ENCODE results near the gene SRGAP2C.
A peak's percentile ranks its signal among the peaks of the same experiment; 100 is the strongest.
"Not testable (repeated sequence)": the region's sequence is repeated elsewhere in the genome, so short reads cannot be mapped to it uniquely, and the experiment has no call there.

Gene SRGAP2C

GRCh38 chr1:121283587-121284180, 98.9 kb downstream of the SRGAP2C start:
- not testable (repeated sequence) for DNase-seq

- not testable (repeated sequence) for DNase-seq
These were observed 107.8 kb downstream of the SRGAP2C start for GRCh38 chr1:121292590-121292989.

- DNase-seq = peak; percentile 3
These were observed 108.8 kb downstream of the SRGAP2C start for GRCh38 chr1:121293263-121294204.

- DNase-seq = not testable (repeated sequence)
These were observed 109.4 kb downstream of the SRGAP2C start for GRCh38 chr1:121294205-121294570.

- not testable (repeated sequence) for DNase-seq
These were observed 111.8 kb downstream of the SRGAP2C start for GRCh38 chr1:121296563-121296962.

GRCh38 chr1:121298529-121298928, 113.8 kb downstream of the SRGAP2C start:
- DNase-seq = not testable (repeated sequence)

GRCh38 chr1:121299514-121300149, 114.9 kb downstream of the SRGAP2C start:
- DNase-seq = not testable (repeated sequence)

GRCh38 chr1:121301876-121302275, 117.1 kb downstream of the SRGAP2C start:
- not testable (repeated sequence) for DNase-seq

- DNase-seq = not testable (repeated sequence)
These were observed 123.0 kb downstream of the SRGAP2C start for GRCh38 chr1:121307759-121308158.

GRCh38 chr1:121315509-121315908, 130.7 kb downstream of the SRGAP2C start:
- DNase-seq = not testable (repeated sequence)

GRCh38 chr1:121316081-121316480, 131.3 kb downstream of the SRGAP2C start:
- DNase-seq = not testable (repeated sequence)

GRCh38 chr1:121317491-121318468, 133.0 kb downstream of the SRGAP2C start:
- not testable (repeated sequence) for DNase-seq

- DNase-seq = not testable (repeated sequence)
These were observed 133.9 kb downstream of the SRGAP2C start for GRCh38 chr1:121318687-121319086.

GRCh38 chr1:121321660-121322059, 136.9 kb downstream of the SRGAP2C start:
- DNase-seq = not testable (repeated sequence)

GRCh38 chr1:121324726-121325125, 140.0 kb downstream of the SRGAP2C start:
- not testable (repeated sequence) for DNase-seq

- DNase-seq = not testable (repeated sequence)
These were observed 147.4 kb downstream of the SRGAP2C start for GRCh38 chr1:121332141-121332540.

- not testable (repeated sequence) for DNase-seq
These were observed 148.1 kb downstream of the SRGAP2C start for GRCh38 chr1:121332599-121333562.

- DNase-seq = not testable (repeated sequence)
These were observed 153.2 kb downstream of the SRGAP2C start for GRCh38 chr1:121337958-121338357.

- DNase-seq = not testable (repeated sequence)
These were observed 154.8 kb downstream of the SRGAP2C start for GRCh38 chr1:121339611-121340010.

- not testable (repeated sequence) for DNase-seq
These were observed 158.6 kb downstream of the SRGAP2C start for GRCh38 chr1:121343311-121343906.
